ENCODE results near the gene FGD4. TPM values are rescaled to one million over a fixed set of nuclear protein-coding genes. Genes with fewer than 3 reads are reported as not detected.

The FGD4 gene
- total RNA-seq, 1 experiment from 2014 or later, result 54.3 TPM

DNA sequence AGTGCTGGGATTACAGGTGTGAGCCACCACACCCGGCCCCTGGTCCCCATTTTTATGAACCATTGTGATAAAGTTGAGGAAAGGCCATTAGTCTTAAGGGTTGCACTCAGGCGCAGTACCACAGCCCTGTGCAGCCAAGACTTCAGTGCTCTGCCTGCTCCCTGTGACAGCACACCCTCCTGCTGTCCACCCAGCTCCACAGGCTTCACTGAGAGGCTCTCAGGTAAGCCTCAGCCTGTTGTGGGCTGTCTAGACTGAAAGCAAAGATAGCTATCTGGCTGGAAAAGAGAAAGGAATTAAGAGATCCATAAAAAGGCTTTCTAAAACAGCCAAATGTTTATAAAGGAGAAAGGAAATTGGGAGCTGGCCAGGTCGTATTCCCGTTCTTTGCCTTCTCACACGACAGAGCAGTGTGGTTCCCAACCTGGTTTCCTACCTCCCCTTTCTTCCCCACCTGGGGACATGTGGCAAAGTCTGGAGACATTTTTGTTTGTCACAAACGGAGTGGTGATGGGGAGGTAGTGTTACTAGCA is 260.6 kb downstream of the FGD4 start:
- Histone ChIP-seq H3K79me2 (ENCODE audit: insufficient read depth, low read length) (no peaks in the 10 kb centered on the region), H3T11ph (ENCODE audit: low read length) (no peak overlapping the region), H4K91ac (ENCODE audit: insufficient read length, low read depth, low read length) (no peak overlapping the region), H3K56ac (ENCODE audit: insufficient read length, low read depth, low read length) (no peak overlapping the region), H3K18ac (ENCODE audit: insufficient read length, low read depth, low read length) (no peak overlapping the region), H2BK12ac (ENCODE audit: insufficient read length, low read depth, low read length) (no peak overlapping the region), H4K5ac (ENCODE audit: insufficient read length, low read depth, low read length) (no peak overlapping the region), H3K14ac (ENCODE audit: insufficient read depth, low read length) (no peak overlapping the region), H3K9me3 (ENCODE audit: control insufficient read depth, low read depth, low read length) (no peaks in the 10 kb centered on the region), H3K4me2 (ENCODE audit: insufficient read depth, insufficient read length, low read length) (no peak overlapping the region), H2AK5ac (ENCODE audit: insufficient read length, low read length) (no peak overlapping the region), H3K4me1 (ENCODE audit: insufficient read depth, low read length) (no peaks in the 10 kb centered on the region), H3K79me1 (ENCODE audit: insufficient read depth, low read depth, low read length, poor library complexity, severe bottlenecking) (no peaks in the 10 kb centered on the region), H2BK15ac (ENCODE audit: low read depth, low read length) (no peak overlapping the region), H2AFZ (ENCODE audit: low read length) (no peak overlapping the region), H3K23ac (ENCODE audit: insufficient read length, low read depth, low read length) (no peak overlapping the region), H2BK20ac (ENCODE audit: low read depth, low read length, poor library complexity, severe bottlenecking) (no peak overlapping the region), H2BK120ac (ENCODE audit: low read depth, low read length, poor library complexity, severe bottlenecking) (no peak overlapping the region), H4K8ac (replicated peaks; ENCODE audit: insufficient read length, low read depth, low read length) (no peak overlapping the region), H3K4ac (ENCODE audit: low read depth, low read length) (no peak overlapping the region), H2BK5ac (ENCODE audit: insufficient read length, low read length) (no peak overlapping the region), H3K23me2 (ENCODE audit: insufficient read length, low read depth, low read length, poor library complexity, severe bottlenecking) (no peaks in the 10 kb centered on the region), H4K20me1 (ENCODE audit: control insufficient read depth, insufficient read depth, insufficient read length) (no peaks in the 10 kb centered on the region), H3K27ac (ENCODE audit: insufficient read length, low read depth, low read length) (no peak overlapping the region), H3K27me3 (ENCODE audit: insufficient read depth, low read length) (no peaks in the 10 kb centered on the region), H3K9ac (ENCODE audit: extremely low read depth, insufficient read length, low read length) (no peak overlapping the region)
- Mint-ChIP-seq H3K27me3 (ENCODE audit: low read depth) (no peaks in the 10 kb centered on the region), H3K27ac (peak overlapping the region in 1 of 3 experiments; percentile 52; a peak in 1 of 7 replicates), H3K36me3 (ENCODE audit: insufficient read depth in 1 of 3, low read depth in 3 of 3) (no peaks in the 10 kb centered on the region), H3K9me3 (no peaks in the 10 kb centered on the region), H3K4me3 (no peak overlapping the region), H3K4me1 (peaks cover 0 to 2% of the 10 kb centered on the region in 2 experiments; a peak in 1 of 4 replicates)
- no peak for DNase-seq
- no CpG with 5 or more reads among the region's 6 CpGs for whole genome bisulfite sequencing (ENCODE audit: extremely low coverage, insufficient read length, low lambda C conversion rate)
- no peak for TF ChIP-seq CTCF (conservative IDR thresholded peaks at IDR 0.05)
